KMS-11 (cell line): Measurements from ENCODE around the gene KCNJ6.

Experiments
- H2AFZ ChIP-seq: fragments of 200-600 bp; sonication (generic); 2 replicates; pipeline ENCODE4 v1.6.1; 2016; ENCODE audit warnings: antibody characterized with exemption, mixed run types, low read depth
- H3K27ac ChIP-seq: fragments of 200-600 bp; sonication (generic); 2 replicates; pipeline ENCODE4 v1.6.1; 2016; ENCODE audit warnings: mild to moderate bottlenecking, mixed run types
- H3K27me3 ChIP-seq: fragments of 200-600 bp; sonication (generic); 2 replicates; pipeline ENCODE4 v1.6.1; 2017; ENCODE audit warnings: mild to moderate bottlenecking, low read depth, mixed run types, moderate library complexity; ENCODE audit not compliant: insufficient read depth
- H3K36me3 ChIP-seq: fragments of 200-600 bp; sonication (generic); 2 replicates; pipeline ENCODE4 v1.6.1; 2017; ENCODE audit warnings: mild to moderate bottlenecking, mixed run types; ENCODE audit not compliant: insufficient read depth
- H3K4me1 ChIP-seq: fragments of 200-600 bp; sonication (generic); 2 replicates; pipeline ENCODE4 v1.6.1; 2016; ENCODE audit warnings: mild to moderate bottlenecking, low read depth, mixed run types; ENCODE audit not compliant: poor library complexity, severe bottlenecking
- H3K4me2 ChIP-seq: fragments of 200-600 bp; sonication (generic); 2 replicates; pipeline ENCODE4 v1.7.0; 2016; ENCODE audit warnings: mild to moderate bottlenecking, mixed run types
- H3K4me3 ChIP-seq: fragments of 200-600 bp; sonication (generic); IDR thresholded peaks from 2 replicates; pipeline ENCODE4 v1.6.1; 2017; ENCODE audit warnings: low read depth, low read length, mixed read lengths; ENCODE audit not compliant: insufficient read depth
- H3K79me2 ChIP-seq: fragments of 200-600 bp; sonication (generic); 2 replicates; pipeline ENCODE4 v1.6.1; 2016; ENCODE audit warnings: low read depth, mixed run types; ENCODE audit not compliant: insufficient read depth
- H3K9ac ChIP-seq: fragments of 200-600 bp; sonication (generic); 2 replicates; pipeline ENCODE4 v1.6.1; 2016; ENCODE audit warnings: mild to moderate bottlenecking, mixed run types
- H4K20me1 ChIP-seq: fragments of 200-600 bp; sonication (generic); 2 replicates; pipeline ENCODE4 v1.6.1; 2016; ENCODE audit warnings: mild to moderate bottlenecking, mixed run types; ENCODE audit not compliant: insufficient read depth
- TF ChIP-seq, protein P1 (sequence below): fragments of 200-600 bp; sonication (generic); conservative IDR thresholded peaks from 2 replicates; pipeline ENCODE4 v1.6.1; 2017; ENCODE audit warnings: low read depth, mild to moderate bottlenecking, antibody characterized with exemption, low read length, moderate library complexity, mixed read lengths

KCNJ6 gene

DNA sequence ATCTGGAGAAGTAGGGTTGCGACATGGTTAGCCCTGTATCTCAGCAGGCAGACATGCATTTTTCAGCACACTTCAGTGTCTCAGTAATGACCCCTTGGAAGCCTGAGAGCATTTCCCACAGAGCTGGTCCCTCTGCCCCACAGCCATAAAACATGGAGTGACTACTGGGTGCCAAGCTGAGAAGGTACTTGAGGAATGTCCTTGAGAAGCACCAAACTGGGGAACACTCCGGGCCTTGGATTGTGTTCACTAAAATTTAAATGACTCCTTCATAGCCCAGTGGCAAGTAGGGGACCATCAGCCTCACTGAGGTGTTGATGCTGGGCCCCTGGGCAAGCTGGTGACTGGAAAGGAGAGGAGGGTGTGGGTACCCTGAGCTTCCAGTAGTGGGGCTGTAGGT lies 54.7 kb downstream of the KCNJ6 start:
- Histone ChIP-seq H3K27ac (no peak overlapping the region), H2AFZ (no peak overlapping the region), H3K79me2 (no peaks in the 10 kb centered on the region), H3K36me3 (no peaks in the 10 kb centered on the region), H3K4me3 (no peak overlapping the region), H4K20me1 (no peaks in the 10 kb centered on the region), H3K4me2 (no peak overlapping the region), H3K9ac (no peak overlapping the region), H3K27me3 (no peaks in the 10 kb centered on the region), H3K4me1 (no peaks in the 10 kb centered on the region)
- TF ChIP-seq, protein P1, sequence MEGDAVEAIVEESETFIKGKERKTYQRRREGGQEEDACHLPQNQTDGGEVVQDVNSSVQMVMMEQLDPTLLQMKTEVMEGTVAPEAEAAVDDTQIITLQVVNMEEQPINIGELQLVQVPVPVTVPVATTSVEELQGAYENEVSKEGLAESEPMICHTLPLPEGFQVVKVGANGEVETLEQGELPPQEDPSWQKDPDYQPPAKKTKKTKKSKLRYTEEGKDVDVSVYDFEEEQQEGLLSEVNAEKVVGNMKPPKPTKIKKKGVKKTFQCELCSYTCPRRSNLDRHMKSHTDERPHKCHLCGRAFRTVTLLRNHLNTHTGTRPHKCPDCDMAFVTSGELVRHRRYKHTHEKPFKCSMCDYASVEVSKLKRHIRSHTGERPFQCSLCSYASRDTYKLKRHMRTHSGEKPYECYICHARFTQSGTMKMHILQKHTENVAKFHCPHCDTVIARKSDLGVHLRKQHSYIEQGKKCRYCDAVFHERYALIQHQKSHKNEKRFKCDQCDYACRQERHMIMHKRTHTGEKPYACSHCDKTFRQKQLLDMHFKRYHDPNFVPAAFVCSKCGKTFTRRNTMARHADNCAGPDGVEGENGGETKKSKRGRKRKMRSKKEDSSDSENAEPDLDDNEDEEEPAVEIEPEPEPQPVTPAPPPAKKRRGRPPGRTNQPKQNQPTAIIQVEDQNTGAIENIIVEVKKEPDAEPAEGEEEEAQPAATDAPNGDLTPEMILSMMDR, result no peak

DNA sequence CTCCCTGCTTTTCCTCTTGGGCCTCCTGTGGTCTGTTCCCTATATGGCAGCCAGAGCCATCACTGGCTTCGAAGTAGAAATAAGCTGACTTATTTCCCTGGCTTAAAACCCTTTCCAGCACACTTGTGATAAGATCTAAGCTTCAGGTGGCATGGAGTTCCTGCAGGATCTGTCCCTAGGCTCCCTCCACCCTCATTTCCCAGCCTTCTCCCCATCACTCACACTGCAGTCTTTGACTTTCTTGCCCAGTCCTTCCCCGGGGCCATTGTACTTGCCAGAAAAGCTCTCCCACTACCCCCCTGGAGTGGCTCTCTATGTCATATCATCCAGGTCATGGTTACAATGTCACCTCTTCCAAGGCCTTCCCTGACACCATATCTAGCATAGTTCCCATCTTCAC lies 55.8 kb downstream of the KCNJ6 start:
- no peak overlapping the region for H3K4me3 ChIP-seq
- H3K4me2 ChIP-seq, result no peak overlapping the region
- H3K27ac ChIP-seq, result no peak overlapping the region
- H3K27me3 ChIP-seq, result no peaks in the 10 kb centered on the region
- H3K4me1 ChIP-seq, result no peaks in the 10 kb centered on the region
- no peaks in the 10 kb centered on the region for H3K79me2 ChIP-seq
- no peak overlapping the region for H3K9ac ChIP-seq
- H4K20me1 ChIP-seq, result no peaks in the 10 kb centered on the region
- no peak overlapping the region for H2AFZ ChIP-seq
- TF ChIP-seq, protein P1, result no peak
- H3K36me3 ChIP-seq, result no peaks in the 10 kb centered on the region

DNA sequence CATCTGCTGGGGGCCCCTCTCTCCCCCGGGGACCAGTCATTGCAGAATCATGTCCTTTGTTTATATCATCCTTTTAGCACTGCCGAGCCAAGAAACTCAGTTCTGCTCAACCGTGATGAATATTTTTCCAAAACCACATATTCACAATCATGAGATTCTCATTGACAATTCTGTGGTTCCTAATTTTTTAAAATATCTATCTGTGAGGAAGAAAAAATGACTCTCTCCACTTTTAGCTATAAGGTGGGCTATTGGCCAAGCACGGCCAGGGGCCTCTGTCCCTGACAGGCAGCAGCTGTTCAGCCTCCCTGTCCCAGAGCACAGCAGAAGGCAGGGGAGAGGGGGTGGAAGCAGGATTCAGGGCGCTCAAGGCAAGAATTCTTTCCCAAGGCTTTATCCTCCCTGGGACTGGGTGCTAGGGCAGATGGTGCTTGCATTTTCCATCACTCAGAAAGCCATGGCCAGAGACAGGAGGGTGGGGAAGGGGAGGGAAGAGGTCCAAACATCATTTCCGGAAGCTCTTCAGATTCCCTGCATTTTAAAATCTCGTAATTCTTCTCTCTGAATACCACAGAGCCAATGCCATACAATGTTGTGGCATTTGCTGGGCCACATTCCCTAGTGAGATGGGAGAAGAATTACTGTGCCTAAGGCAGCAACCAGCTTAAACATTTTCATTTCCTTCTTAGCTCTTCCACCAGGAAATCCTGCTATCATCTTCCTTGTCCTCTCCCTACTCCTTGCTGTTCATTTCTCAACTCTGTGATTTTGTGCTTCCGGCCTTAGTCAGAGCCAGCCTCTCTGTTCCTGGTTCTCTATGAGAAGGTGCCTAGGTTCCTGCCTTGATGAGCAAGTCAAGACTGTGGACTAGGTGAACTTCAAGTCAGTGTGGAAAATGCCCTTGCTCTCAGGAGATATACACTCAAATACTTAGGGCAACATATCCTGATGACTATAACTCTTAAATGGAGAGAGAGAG lies 60.3 kb downstream of the KCNJ6 start:
- Histone ChIP-seq H3K4me3 (no peak overlapping the region), H3K36me3 (no peaks in the 10 kb centered on the region), H3K27me3 (no peaks in the 10 kb centered on the region), H3K4me1 (no peaks in the 10 kb centered on the region), H3K79me2 (no peaks in the 10 kb centered on the region), H2AFZ (no peak overlapping the region), H3K9ac (no peak overlapping the region), H3K4me2 (no peak overlapping the region), H3K27ac (no peak overlapping the region), H4K20me1 (no peaks in the 10 kb centered on the region)
- TF ChIP-seq, protein P1, result no peak

DNA sequence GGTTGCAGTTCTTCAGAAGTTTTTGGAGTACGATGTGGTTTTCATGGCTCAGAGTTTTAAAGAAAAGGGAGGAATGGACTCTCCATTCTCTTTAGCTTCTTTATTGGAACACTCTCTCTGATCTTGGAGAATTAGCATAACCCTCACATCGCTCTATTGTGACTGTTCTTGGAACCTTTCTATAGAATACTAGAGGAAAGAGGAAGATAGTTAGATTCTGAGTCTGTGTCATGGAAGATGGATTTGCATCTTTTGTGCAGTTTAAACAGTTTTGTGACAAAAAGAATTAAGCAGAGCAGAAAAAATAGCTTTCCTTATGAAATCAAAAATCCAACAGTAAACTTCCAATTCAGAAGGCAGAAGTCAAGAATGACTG lies 61.0 kb downstream of the KCNJ6 start:
- no peak overlapping the region for H2AFZ ChIP-seq

More for the DNA sequence above, 61.0 kb downstream of the KCNJ6 start:
- H3K27ac ChIP-seq, result no peak overlapping the region
- no peak overlapping the region for H3K4me3 ChIP-seq
- no peaks in the 10 kb centered on the region for H3K79me2 ChIP-seq
- TF ChIP-seq, protein P1, result no peak
- H3K27me3 ChIP-seq, result no peaks in the 10 kb centered on the region
- no peak overlapping the region for H3K9ac ChIP-seq
- no peaks in the 10 kb centered on the region for H4K20me1 ChIP-seq
- H3K36me3 ChIP-seq, result no peaks in the 10 kb centered on the region
- no peak overlapping the region for H3K4me2 ChIP-seq
- no peaks in the 10 kb centered on the region for H3K4me1 ChIP-seq
